ENCODE data around the gene TRIM14. TPM values are rescaled to one million over a fixed set of nuclear protein-coding genes. Genes with fewer than 3 reads are reported as not detected.

Gene TRIM14
- total RNA-seq, 2 experiments from 2014 or later, result 23.5 to 23.6 TPM

GRCh38 chr9:98038958-98039357, 80.1 kb downstream of the TRIM14 start:
- H3K4me3 Mint-ChIP-seq, result no peak overlapping the region
- no peak for ATAC-seq (ENCODE audit: poor library complexity)
- Histone ChIP-seq H3K27me3 (ENCODE audit: control insufficient read depth in 1 of 2, insufficient read depth in 2 of 2, low read length in 2 of 2) (no peaks in the 10 kb centered on the region), H3K9me3 (ENCODE audit: control insufficient read depth in 1 of 2, insufficient read depth in 1 of 2, low read length in 2 of 2) (no peaks in the 10 kb centered on the region), H3K4me3 (ENCODE audit: low read length) (no peak overlapping the region), H3K4me1 (ENCODE audit: insufficient read depth, low read length) (peaks cover 6% of the 10 kb centered on the region), H3K36me3 (ENCODE audit: insufficient read depth, low read length) (no peaks in the 10 kb centered on the region), H3K27ac (ENCODE audit: low read depth in 1 of 2, low read length in 2 of 2) (no peak overlapping the region)
- POLR2A ChIA-PET, result interaction anchor here (1.5 to 1.9 kb wide), 2 partner anchors 18 to 116 kb away, joined by 5 to 7 read pairs; partner anchors contain the start of genes NANS and TRMO
- H3K4me1 Mint-ChIP-seq (ENCODE audit: low read depth), result peaks cover 5% of the 10 kb centered on the region
- no peak overlapping the region for H3K27ac Mint-ChIP-seq
- no peak for DNase-seq
- CTCF ChIA-PET, result no interaction called here
- intact Hi-C loops (cut with DNase I, micrococcal nuclease), result loop anchor here in 1 of 2 experiments (10.0 kb wide), 1 partner anchor 234 kb away; no protein-coding TSS in a partner anchor
- no peaks in the 10 kb centered on the region for H3K36me3 Mint-ChIP-seq (ENCODE audit: low read depth)
- TF ChIP-seq, protein P1, sequence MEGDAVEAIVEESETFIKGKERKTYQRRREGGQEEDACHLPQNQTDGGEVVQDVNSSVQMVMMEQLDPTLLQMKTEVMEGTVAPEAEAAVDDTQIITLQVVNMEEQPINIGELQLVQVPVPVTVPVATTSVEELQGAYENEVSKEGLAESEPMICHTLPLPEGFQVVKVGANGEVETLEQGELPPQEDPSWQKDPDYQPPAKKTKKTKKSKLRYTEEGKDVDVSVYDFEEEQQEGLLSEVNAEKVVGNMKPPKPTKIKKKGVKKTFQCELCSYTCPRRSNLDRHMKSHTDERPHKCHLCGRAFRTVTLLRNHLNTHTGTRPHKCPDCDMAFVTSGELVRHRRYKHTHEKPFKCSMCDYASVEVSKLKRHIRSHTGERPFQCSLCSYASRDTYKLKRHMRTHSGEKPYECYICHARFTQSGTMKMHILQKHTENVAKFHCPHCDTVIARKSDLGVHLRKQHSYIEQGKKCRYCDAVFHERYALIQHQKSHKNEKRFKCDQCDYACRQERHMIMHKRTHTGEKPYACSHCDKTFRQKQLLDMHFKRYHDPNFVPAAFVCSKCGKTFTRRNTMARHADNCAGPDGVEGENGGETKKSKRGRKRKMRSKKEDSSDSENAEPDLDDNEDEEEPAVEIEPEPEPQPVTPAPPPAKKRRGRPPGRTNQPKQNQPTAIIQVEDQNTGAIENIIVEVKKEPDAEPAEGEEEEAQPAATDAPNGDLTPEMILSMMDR (IDR thresholded peaks at IDR 0.05), result no peak
- H3K9me3 Mint-ChIP-seq, result no peaks in the 10 kb centered on the region
- no peaks in the 10 kb centered on the region for H3K27me3 Mint-ChIP-seq

- Mint-ChIP-seq H3K4me3 (no peak overlapping the region), H3K27ac (no peak overlapping the region), H3K36me3 (ENCODE audit: low read depth) (no peaks in the 10 kb centered on the region), H3K4me1 (ENCODE audit: low read depth) (peaks cover 5% of the 10 kb centered on the region), H3K9me3 (no peaks in the 10 kb centered on the region), H3K27me3 (no peaks in the 10 kb centered on the region)
- no peak for DNase-seq
- no peak overlapping the region for H3K4me3 ChIP-seq (ENCODE audit: low read length)
- H3K36me3 ChIP-seq (ENCODE audit: insufficient read depth, low read length), result no peaks in the 10 kb centered on the region
- no peak overlapping the region for H3K27ac ChIP-seq (ENCODE audit: low read depth in 1 of 2, low read length in 2 of 2)
- no peaks in the 10 kb centered on the region for H3K9me3 ChIP-seq (ENCODE audit: control insufficient read depth in 1 of 2, insufficient read depth in 1 of 2, low read length in 2 of 2)
- H3K4me1 ChIP-seq (ENCODE audit: insufficient read depth, low read length), result peaks cover 6% of the 10 kb centered on the region
- TF ChIP-seq, protein P1 (IDR thresholded peaks at IDR 0.05), result no peak
- no peaks in the 10 kb centered on the region for H3K27me3 ChIP-seq (ENCODE audit: control insufficient read depth in 1 of 2, insufficient read depth in 2 of 2, low read length in 2 of 2)
- POLR2A ChIA-PET, result interaction anchor here (1.1 to 1.9 kb wide), 2 partner anchors 50 to 114 kb away, joined by 3 to 7 read pairs; partner anchors contain the start of gene TRMO
- intact Hi-C loops (cut with DNase I, micrococcal nuclease), result loop anchor here in 1 of 2 experiments (10.0 kb wide), 1 partner anchor 233 kb away; no protein-coding TSS in a partner anchor
- CTCF ChIA-PET, result interaction anchor here (1.0 kb wide), 1 partner anchor 82 kb away, joined by 3 read pairs; no protein-coding TSS in a partner anchor
- no peak for ATAC-seq (ENCODE audit: poor library complexity)
Observed at GRCh38 chr9:98037357-98037756, 81.7 kb downstream of the TRIM14 start.

GRCh38 chr9:98034593-98035546, 84.2 kb downstream of the TRIM14 start:
- CTCF ChIA-PET, result interaction anchor here (0.6 to 2.0 kb wide), 19 partner anchors 10 to 230 kb away, joined by 3 to 13 read pairs (median 4); partner anchors contain the start of genes ANP32B, HEMGN, NANS and TRMO
- TF ChIP-seq, protein P1 (IDR thresholded peaks at IDR 0.05), result peak; percentile 86
- no peaks in the 10 kb centered on the region for H3K36me3 ChIP-seq (ENCODE audit: insufficient read depth, low read length)
- no peaks in the 10 kb centered on the region for H3K9me3 ChIP-seq (ENCODE audit: control insufficient read depth in 1 of 2, insufficient read depth in 1 of 2, low read length in 2 of 2)
- ATAC-seq (ENCODE audit: poor library complexity), result peak; percentile 99
- no peak overlapping the region for H3K4me3 ChIP-seq (ENCODE audit: low read length)
- Mint-ChIP-seq H3K27me3 (no peaks in the 10 kb centered on the region), H3K4me1 (ENCODE audit: low read depth) (peaks cover 5% of the 10 kb centered on the region), H3K4me3 (no peak overlapping the region), H3K36me3 (ENCODE audit: low read depth) (no peaks in the 10 kb centered on the region), H3K9me3 (no peaks in the 10 kb centered on the region), H3K27ac (no peak overlapping the region)
- peak; percentile 82 to 97 (median 92) for DNase-seq
- H3K4me1 ChIP-seq (ENCODE audit: insufficient read depth, low read length), result peaks cover 6% of the 10 kb centered on the region
- H3K27me3 ChIP-seq (ENCODE audit: control insufficient read depth in 1 of 2, insufficient read depth in 2 of 2, low read length in 2 of 2), result no peaks in the 10 kb centered on the region
- no peak overlapping the region for H3K27ac ChIP-seq (ENCODE audit: low read depth in 1 of 2, low read length in 2 of 2)
- intact Hi-C loops (cut with DNase I, micrococcal nuclease), result loop anchor here (1.0 to 10.0 kb wide), 7 partner anchors 48 to 324 kb away; no protein-coding TSS in a partner anchor
- POLR2A ChIA-PET, result interaction anchor here (0.9 to 2.0 kb wide), 5 partner anchors 11 to 112 kb away, joined by 3 to 13 read pairs (median 4); partner anchors contain the start of genes ANP32B and TRMO

Data from CD4-positive, alpha-beta T cell (primary cell).